NB4 (cell line): ENCODE measurements around the gene FAM20C.

Source experiments
- MYC ChIP-seq: IDR thresholded peaks from 2 replicates; pipeline ENCODE4 v1.6.1; 2011; ENCODE audit warnings: low read depth, low read length
- POLR2A ChIP-seq: IDR thresholded peaks from 2 replicates; pipeline ENCODE4 v1.6.1; 2011; ENCODE audit warnings: mild to moderate bottlenecking; ENCODE audit not compliant: insufficient read length; ENCODE audit errors: extremely low read depth
- TF ChIP-seq, protein P1 (sequence below): IDR thresholded peaks from one replicate; pipeline ENCODE4 v1.5.1; 2012; ENCODE audit warnings: low read depth, low read length
- TF ChIP-seq, protein P2 (sequence below): IDR thresholded peaks from 2 replicates; pipeline ENCODE4 v1.6.1; 2011; ENCODE audit warnings: low read depth, low read length

DNA sequence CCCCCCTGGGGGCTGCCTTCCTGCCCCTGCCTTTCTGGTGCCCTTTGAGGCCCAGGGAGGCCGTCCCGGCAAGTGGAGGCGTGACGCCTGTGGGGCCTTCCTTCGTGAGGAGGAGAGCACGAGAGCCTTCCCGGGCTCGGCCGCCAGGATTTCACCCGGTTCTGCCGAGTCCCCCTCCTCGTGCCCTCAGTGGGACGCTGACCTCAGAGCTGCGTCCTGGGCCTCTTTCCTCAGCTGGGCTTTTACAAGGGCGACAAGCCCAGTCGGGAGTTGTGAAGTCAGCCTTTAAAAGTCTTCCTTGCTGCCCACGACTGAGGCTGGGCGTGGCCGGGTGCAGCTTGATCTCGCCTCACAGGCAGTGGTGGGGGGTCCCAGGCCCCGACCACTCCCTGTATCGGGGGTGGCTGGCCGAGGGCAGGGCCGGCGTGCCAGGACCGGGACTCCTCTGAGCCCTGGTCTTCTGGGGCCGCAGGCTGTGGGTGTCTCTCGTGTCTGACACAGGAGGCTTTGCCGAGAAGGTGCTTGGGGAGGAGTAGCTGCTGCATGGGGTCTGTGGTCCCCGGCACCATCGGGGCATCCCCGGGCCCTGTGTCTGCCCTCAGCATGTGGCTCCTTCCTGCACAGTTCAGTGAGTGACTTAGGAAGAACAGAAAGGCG lies 41.8 kb downstream of the FAM20C start:
- TF ChIP-seq, protein P1, sequence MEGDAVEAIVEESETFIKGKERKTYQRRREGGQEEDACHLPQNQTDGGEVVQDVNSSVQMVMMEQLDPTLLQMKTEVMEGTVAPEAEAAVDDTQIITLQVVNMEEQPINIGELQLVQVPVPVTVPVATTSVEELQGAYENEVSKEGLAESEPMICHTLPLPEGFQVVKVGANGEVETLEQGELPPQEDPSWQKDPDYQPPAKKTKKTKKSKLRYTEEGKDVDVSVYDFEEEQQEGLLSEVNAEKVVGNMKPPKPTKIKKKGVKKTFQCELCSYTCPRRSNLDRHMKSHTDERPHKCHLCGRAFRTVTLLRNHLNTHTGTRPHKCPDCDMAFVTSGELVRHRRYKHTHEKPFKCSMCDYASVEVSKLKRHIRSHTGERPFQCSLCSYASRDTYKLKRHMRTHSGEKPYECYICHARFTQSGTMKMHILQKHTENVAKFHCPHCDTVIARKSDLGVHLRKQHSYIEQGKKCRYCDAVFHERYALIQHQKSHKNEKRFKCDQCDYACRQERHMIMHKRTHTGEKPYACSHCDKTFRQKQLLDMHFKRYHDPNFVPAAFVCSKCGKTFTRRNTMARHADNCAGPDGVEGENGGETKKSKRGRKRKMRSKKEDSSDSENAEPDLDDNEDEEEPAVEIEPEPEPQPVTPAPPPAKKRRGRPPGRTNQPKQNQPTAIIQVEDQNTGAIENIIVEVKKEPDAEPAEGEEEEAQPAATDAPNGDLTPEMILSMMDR = no peak
- TF ChIP-seq POLR2A (no peak), MYC (no peak)
- TF ChIP-seq, protein P2, sequence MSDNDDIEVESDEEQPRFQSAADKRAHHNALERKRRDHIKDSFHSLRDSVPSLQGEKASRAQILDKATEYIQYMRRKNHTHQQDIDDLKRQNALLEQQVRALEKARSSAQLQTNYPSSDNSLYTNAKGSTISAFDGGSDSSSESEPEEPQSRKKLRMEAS = no peak
